GM21825 (cell line): ENCODE data around the gene RBPMS2.

Experiments
- ATAC-seq: cut with Tn5 transposase; IDR thresholded peaks from one replicate; pipeline ENCODE4 v1.9.1; 2021; ENCODE audit warnings: mild to moderate bottlenecking, moderate library complexity; ENCODE audit not compliant: unreplicated experiment

The RBPMS2 gene

GRCh38 chr15:64731805-64732151 lies 43.6 kb downstream of the RBPMS2 start:
- ATAC-seq = no peak

- no peak for ATAC-seq
Measured at GRCh38 chr15:64731012-64731804, 44.2 kb downstream of the RBPMS2 start.

DNA sequence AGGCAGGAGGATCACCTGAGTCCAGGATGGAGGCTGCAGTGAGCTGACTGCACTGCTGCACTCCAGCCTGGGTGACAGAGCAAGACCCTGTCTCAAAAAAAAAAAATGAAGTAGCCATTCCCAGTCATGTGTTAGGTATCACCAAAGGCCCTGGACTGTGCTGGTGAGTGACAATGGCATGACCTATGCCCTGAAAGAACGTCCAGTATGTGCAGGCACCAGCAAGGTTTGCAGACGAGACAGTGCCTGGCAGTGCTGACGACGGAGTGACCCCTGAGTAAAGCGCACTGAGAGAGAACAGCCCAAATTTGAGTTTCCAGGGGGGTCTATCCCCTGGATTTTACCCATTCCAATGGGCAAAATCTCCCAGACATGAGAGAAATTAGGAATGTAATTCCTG lies 45.2 kb downstream of the RBPMS2 start:
- no peak for ATAC-seq

DNA sequence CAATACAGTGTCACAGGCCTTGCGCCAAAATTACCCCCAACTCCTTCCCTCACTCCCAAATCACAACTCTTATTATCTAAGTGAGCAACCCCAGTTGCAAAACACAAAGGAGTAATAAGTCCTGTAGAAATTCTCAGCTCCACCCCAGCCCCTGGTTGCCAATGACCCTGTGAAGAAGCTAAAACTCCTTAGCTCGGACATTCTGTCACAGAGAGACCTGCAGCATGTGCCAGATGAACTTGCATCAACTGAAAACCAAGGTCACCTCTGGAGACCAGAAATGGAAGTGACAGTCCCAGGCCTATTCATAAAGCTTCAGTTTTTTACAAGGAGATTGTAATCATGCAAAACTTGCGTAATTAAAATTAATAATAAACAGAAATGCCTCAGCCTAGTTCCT lies 55.2 kb downstream of the RBPMS2 start:
- no peak for ATAC-seq

- ATAC-seq = no peak
Measured at GRCh38 chr15:64717735-64718495, 57.5 kb downstream of the RBPMS2 start.

DNA sequence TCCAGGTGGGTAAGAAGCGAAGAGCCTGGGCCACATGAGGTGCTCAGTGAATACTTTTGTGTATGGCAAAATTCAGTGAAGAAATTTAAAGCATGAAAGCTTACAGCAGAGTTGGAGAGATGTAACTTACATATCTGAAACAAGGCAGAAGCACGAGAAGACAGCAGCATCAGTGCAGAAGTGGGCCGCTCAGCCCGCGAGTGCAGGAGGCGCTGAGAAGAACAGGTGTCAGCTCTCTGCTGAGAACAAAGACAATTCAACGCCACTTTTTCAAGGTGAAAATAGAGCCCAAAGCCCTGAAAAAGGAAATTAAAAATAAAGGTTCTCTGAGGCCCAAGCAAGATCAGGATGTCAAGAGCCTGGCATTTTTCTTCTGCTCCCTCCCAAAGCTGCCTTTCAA lies 58.3 kb downstream of the RBPMS2 start:
- ATAC-seq = no peak

GRCh38 chr15:64716452-64716851 lies 58.9 kb downstream of the RBPMS2 start:
- no peak for ATAC-seq

DNA sequence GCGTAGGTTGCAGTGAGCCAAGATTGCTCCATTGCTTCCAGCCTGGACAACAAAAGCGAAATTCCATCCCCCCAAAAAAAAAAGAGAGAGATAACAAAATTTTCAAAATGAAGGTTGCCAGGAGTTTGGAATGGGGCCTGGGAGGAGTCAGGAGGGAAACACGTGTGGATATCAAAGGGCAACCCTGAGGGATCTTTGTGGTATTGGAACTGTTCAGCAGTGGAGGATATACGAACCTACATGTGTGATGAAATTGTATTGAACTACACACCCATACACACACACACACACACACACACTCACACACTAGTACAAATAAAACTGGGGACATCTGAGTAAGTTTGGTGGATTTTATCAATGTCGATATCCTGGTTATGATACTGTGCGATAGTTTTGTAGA lies 61.8 kb downstream of the RBPMS2 start:
- no peak for ATAC-seq

GRCh38 chr15:64712353-64712752 lies 63.0 kb downstream of the RBPMS2 start:
- no peak for ATAC-seq

DNA sequence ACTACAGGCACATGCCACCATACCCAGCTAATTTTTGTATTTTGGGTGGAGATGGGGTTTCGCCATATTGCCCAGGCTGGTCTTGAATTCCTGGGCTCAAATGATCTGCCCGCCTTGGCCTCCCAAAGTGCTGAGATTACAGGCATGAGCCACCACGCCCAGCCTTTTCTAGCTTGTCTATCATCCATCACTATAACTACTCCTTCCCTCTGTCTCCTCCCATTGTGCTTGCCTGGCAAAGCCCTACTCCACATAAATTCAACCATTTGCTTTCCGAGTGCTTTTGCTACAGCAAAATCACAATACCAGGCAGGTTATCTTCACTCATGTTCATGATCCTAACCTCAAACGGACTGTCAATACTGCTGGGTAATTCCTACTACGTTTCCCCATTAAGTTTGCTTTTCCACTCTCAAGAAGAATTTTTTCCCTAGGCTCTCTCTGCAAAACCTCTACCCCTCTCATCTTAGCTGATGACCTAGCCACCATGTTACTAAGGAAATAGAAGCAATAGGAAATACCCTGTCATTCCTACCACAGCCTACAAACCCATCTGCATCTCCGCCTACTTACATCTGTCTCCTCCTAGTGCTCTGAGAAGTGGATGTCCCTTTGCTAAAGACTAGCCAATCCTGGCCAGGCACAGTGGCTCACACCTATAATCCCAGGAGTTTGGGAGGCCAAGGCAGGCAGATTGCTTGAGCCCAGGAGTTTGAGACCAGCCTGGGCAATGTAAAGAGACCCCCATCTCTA lies 64.5 kb downstream of the RBPMS2 start:
- ATAC-seq = no peak

DNA sequence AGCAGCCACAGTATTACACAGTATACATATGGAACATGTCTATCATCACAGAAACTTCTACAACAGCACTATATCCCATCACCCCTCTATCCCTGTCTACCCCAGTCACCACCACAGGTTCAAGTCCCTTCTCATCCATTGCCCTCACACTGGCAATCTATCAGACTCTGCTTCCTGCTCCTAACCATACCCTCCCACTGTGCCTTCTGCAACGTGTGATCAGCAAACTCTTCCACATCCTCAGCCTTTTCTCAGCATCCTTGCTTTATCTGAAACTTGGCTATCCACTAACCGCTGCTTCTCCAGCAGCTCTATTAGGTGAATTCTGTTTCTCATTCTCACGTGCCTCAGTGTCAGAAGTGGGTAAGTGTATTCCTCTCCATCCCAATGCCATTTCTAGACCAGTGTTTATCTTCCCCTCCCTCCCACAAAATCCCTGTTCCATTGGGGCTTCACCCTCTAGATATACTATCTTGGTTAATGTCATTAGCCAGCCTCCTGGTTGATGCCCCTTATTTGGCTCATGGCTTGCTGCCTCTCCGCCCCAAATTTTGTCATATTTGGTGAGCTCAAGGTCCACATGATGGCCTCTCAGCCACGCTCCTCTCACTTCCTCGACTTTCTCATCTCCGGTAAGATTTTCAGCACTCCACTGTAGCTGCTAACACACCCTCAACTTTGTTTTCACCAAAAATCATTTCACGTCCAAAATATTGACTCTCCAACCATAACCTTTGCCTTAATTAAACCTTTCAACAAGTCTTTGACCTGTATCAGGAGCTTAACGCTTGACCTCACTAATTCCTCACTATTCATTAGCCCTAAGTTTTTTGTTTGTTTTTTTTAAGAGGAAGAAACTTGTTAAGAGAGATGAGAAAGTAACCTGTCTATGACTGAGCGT lies 69.1 kb downstream of the RBPMS2 start:
- ATAC-seq = no peak

- ATAC-seq = no peak
Measured at GRCh38 chr15:64705006-64705405, 70.4 kb downstream of the RBPMS2 start.

- no peak for ATAC-seq
Measured at GRCh38 chr15:64703632-64703959, 71.8 kb downstream of the RBPMS2 start.

- ATAC-seq = peak; percentile 74
Measured at GRCh38 chr15:64702816-64703631, 72.4 kb downstream of the RBPMS2 start.

- no peak for ATAC-seq
Measured at GRCh38 chr15:64701482-64702184, 73.8 kb downstream of the RBPMS2 start.

- no peak for ATAC-seq
Measured at GRCh38 chr15:64701051-64701450, 74.3 kb downstream of the RBPMS2 start.

GRCh38 chr15:64699751-64700388 lies 75.5 kb downstream of the RBPMS2 start:
- no peak for ATAC-seq

GRCh38 chr15:64698823-64699222 lies 76.6 kb downstream of the RBPMS2 start:
- ATAC-seq = no peak

DNA sequence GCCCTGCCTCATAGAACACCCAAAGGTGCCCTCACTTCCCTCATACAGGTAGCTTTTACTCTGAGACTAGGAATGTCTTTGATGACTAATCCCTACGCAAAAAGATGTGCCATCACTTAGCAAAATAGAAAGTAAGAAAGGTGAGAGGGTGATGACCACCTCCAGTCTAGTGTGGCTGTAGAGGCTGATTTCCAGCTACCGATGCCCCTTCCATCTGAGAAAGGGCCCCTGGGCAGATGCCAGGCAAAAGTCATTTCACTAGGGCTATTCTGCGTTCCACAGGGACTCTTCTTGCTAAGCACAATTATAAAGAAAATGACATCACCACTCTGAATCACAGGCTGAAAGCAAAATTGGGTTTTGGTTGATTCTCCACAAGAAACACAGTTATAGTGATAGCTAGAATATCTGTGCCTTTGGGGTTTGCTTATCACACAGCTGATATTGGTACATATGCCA lies 77.4 kb downstream of the RBPMS2 start:
- no peak for ATAC-seq
